Measurements from ENCODE around the gene FAM222B.
"Not testable (repeated sequence)": the region's sequence is repeated elsewhere in the genome, so short reads cannot be mapped to it uniquely, and the experiment has no call there.

FAM222B gene

GRCh38 chr17:28725660-28726225 is 116.8 kb downstream of the FAM222B start:
- Mint-ChIP-seq H3K4me1 (peaks cover 79% of the 10 kb centered on the region), H3K27me3 (no peaks in the 10 kb centered on the region), H3K4me3 (peak overlapping the region; percentile 94), H3K27ac (peak overlapping the region; percentile 87), H3K36me3 (peaks cover 42% of the 10 kb centered on the region), H3K9me3 (no peaks in the 10 kb centered on the region)
- DNase-seq, result no peak
- CTCF ChIA-PET, result interaction anchor here (0.7 to 17.3 kb wide), 22 partner anchors 9 to 391 kb away, joined by 3 to 415 read pairs (median 6); partner anchors contain the start of genes DHRS13, FAM222B, FLOT2 and PHF12

- CTCF ChIA-PET, result interaction anchor here (0.9 to 17.3 kb wide), 4 partner anchors 8 to 177 kb away, joined by 3 to 415 read pairs (median 28); partner anchors contain the start of genes DHRS13 and TRAF4
Observed at GRCh38 chr17:28725166-28725659, 117.4 kb downstream of the FAM222B start.

GRCh38 chr17:28724500-28725165 is 118.0 kb downstream of the FAM222B start:
- H3K36me3 Mint-ChIP-seq, result peaks cover 52% of the 10 kb centered on the region
- H3K27me3 Mint-ChIP-seq, result no peaks in the 10 kb centered on the region
- H3K9me3 Mint-ChIP-seq, result no peaks in the 10 kb centered on the region
- peak overlapping the region; percentile 94 for H3K4me3 Mint-ChIP-seq
- CTCF ChIA-PET, result interaction anchor here (1.7 to 17.3 kb wide), 4 partner anchors 8 to 229 kb away, joined by 3 to 415 read pairs (median 29); partner anchors contain the start of gene TRAF4
- no peak for DNase-seq
- H3K27ac Mint-ChIP-seq, result peak overlapping the region; percentile 87
- H3K4me1 Mint-ChIP-seq, result peaks cover 85% of the 10 kb centered on the region

More at GRCh38 chr17:28725166-28725659, 117.4 kb downstream of the FAM222B start:
- Mint-ChIP-seq H3K36me3 (peaks cover 47% of the 10 kb centered on the region), H3K27ac (peak overlapping the region; percentile 87), H3K9me3 (no peaks in the 10 kb centered on the region), H3K4me1 (peaks cover 84% of the 10 kb centered on the region), H3K4me3 (peak overlapping the region; percentile 94), H3K27me3 (no peaks in the 10 kb centered on the region)
- no peak for DNase-seq

- Mint-ChIP-seq H3K27ac (peak overlapping the region; percentile 87), H3K4me3 (peak overlapping the region; percentile 94), H3K4me1 (peaks cover 85% of the 10 kb centered on the region), H3K36me3 (peaks cover 53% of the 10 kb centered on the region)
- not testable (repeated sequence) for H3K27me3 Mint-ChIP-seq, DNase-seq, H3K9me3 Mint-ChIP-seq
- CTCF ChIA-PET, result interaction anchor here (2.1 to 17.3 kb wide), 3 partner anchors 24 to 229 kb away, joined by 6 to 415 read pairs (median 52); partner anchors contain the start of gene TRAF4
Observed at GRCh38 chr17:28723836-28724499, 118.6 kb downstream of the FAM222B start.

- H3K4me1 Mint-ChIP-seq, result peaks cover 84% of the 10 kb centered on the region
- CTCF ChIA-PET, result interaction anchor here (2.1 to 17.3 kb wide), 2 partner anchors 24 to 230 kb away, joined by 6 to 415 read pairs; partner anchors contain the start of gene TRAF4
- no peak for DNase-seq
- H3K36me3 Mint-ChIP-seq, result peaks cover 52% of the 10 kb centered on the region
- H3K27ac Mint-ChIP-seq, result peak overlapping the region; percentile 82
- H3K27me3 Mint-ChIP-seq, result peaks cover 8% of the 10 kb centered on the region
- peak overlapping the region; percentile 26 for H3K4me3 Mint-ChIP-seq
- H3K9me3 Mint-ChIP-seq, result no peaks in the 10 kb centered on the region
Observed at GRCh38 chr17:28723159-28723835, 119.3 kb downstream of the FAM222B start.

- peak overlapping the region; percentile 99 for H3K4me3 Mint-ChIP-seq
- CTCF ChIA-PET, result interaction anchor here (2.1 to 17.3 kb wide), 2 partner anchors 25 to 231 kb away, joined by 6 to 415 read pairs; partner anchors contain the start of gene TRAF4
Observed at GRCh38 chr17:28722417-28723158, 120.0 kb downstream of the FAM222B start.

GRCh38 chr17:28720997-28721329 is 121.6 kb downstream of the FAM222B start:
- H3K27me3 Mint-ChIP-seq, result peaks cover 32% of the 10 kb centered on the region
- peak overlapping the region; percentile 96 for H3K27ac Mint-ChIP-seq
- peaks cover 72% of the 10 kb centered on the region for H3K4me1 Mint-ChIP-seq
- peak overlapping the region; percentile 99 for H3K4me3 Mint-ChIP-seq
- CTCF ChIA-PET, result interaction anchor here (1.4 to 17.3 kb wide), 3 partner anchors 27 to 233 kb away, joined by 7 to 415 read pairs (median 11); partner anchors contain the start of gene TRAF4
- H3K36me3 Mint-ChIP-seq, result peaks cover 52% of the 10 kb centered on the region
- H3K9me3 Mint-ChIP-seq, DNase-seq: not testable (repeated sequence)

More at GRCh38 chr17:28722417-28723158, 120.0 kb downstream of the FAM222B start:
- no peak for DNase-seq
- Mint-ChIP-seq H3K4me1 (peaks cover 82% of the 10 kb centered on the region), H3K27ac (peak overlapping the region; percentile 49), H3K36me3 (peaks cover 52% of the 10 kb centered on the region), H3K9me3 (no peaks in the 10 kb centered on the region), H3K27me3 (peaks cover 15% of the 10 kb centered on the region)

GRCh38 chr17:28720247-28720996 is 122.2 kb downstream of the FAM222B start:
- Mint-ChIP-seq H3K36me3 (peaks cover 52% of the 10 kb centered on the region), H3K27me3 (peaks cover 37% of the 10 kb centered on the region), H3K4me3 (peak overlapping the region; percentile 99), H3K9me3 (no peaks in the 10 kb centered on the region), H3K4me1 (peaks cover 69% of the 10 kb centered on the region), H3K27ac (peak overlapping the region; percentile 96)
- peak; percentile 61 for DNase-seq
- CTCF ChIA-PET, result interaction anchor here (1.0 to 17.3 kb wide), 6 partner anchors 9 to 233 kb away, joined by 3 to 415 read pairs (median 7); partner anchors contain the start of genes BLTP2, PROCA1 and TRAF4

GRCh38 chr17:28719021-28719433 is 123.6 kb downstream of the FAM222B start:
- DNase-seq, result no peak
- peaks cover 51% of the 10 kb centered on the region for H3K27me3 Mint-ChIP-seq
- no peaks in the 10 kb centered on the region for H3K9me3 Mint-ChIP-seq
- H3K27ac Mint-ChIP-seq, result peak overlapping the region; percentile 96
- peaks cover 55% of the 10 kb centered on the region for H3K4me1 Mint-ChIP-seq
- H3K36me3 Mint-ChIP-seq, result peaks cover 39% of the 10 kb centered on the region
- CTCF ChIA-PET, result interaction anchor here (1.2 to 17.3 kb wide), 4 partner anchors 19 to 234 kb away, joined by 3 to 415 read pairs (median 9); partner anchors contain the start of genes BLTP2 and TRAF4
- peak overlapping the region; percentile 99 for H3K4me3 Mint-ChIP-seq

- Mint-ChIP-seq H3K4me3 (peak overlapping the region; percentile 68), H3K4me1 (peaks cover 50% of the 10 kb centered on the region), H3K36me3 (peaks cover 33% of the 10 kb centered on the region), H3K9me3 (no peaks in the 10 kb centered on the region), H3K27ac (peak overlapping the region; percentile 4), H3K27me3 (peaks cover 56% of the 10 kb centered on the region)
- DNase-seq, result no peak
- CTCF ChIA-PET, result interaction anchor here (1.5 to 17.3 kb wide), 3 partner anchors 29 to 235 kb away, joined by 7 to 415 read pairs (median 11); partner anchors contain the start of genes BLTP2 and TRAF4
Observed at GRCh38 chr17:28718333-28719020, 124.1 kb downstream of the FAM222B start.

- peaks cover 45% of the 10 kb centered on the region for H3K4me1 Mint-ChIP-seq
- H3K4me3 Mint-ChIP-seq, result peak within 1 kb of the TSS; percentile 68
- no peaks in the 10 kb centered on the region for H3K9me3 Mint-ChIP-seq
- peak; percentile 48 for DNase-seq
- H3K27ac Mint-ChIP-seq, result peak within 1 kb of the TSS; percentile 24
- peaks cover 57% of the 10 kb centered on the region for H3K27me3 Mint-ChIP-seq
- CTCF ChIA-PET, result interaction anchor here (3.9 kb wide), 1 partner anchor 236 kb away, joined by 11 read pairs; no protein-coding TSS in a partner anchor
- peaks cover 28% of the 10 kb centered on the region for H3K36me3 Mint-ChIP-seq
Observed at GRCh38 chr17:28717578-28718332, 124.8 kb downstream of the FAM222B start, which contains the start of gene RAB34. RAB34 (minus strand) TSS chr17:28717868; CDS start chr17:28717266, 602 bp downstream.

Data from activated naive CD4-positive, alpha-beta T cell treated with anti-CD3 and anti-CD28 coated beads, Interleukin-2, amount 10 ng/mL, durations not matched to agents 7 days and 5 days (primary cell).